CD4-positive, alpha-beta T cell (primary cell): Measurements from ENCODE around the gene SLC11A1. TPM values are rescaled to one million over a fixed set of nuclear protein-coding genes. Genes with fewer than 3 reads are reported as not detected.

ENCODE experiments used
- ATAC-seq: fragments of 200-7000 bp; cut with Tn5 transposase; one replicate; pipeline ENCODE4 v1.10.0; 2022; ENCODE audit warnings: mild to moderate bottlenecking; ENCODE audit not compliant: poor library complexity
- CTCF ChIA-PET: fragments of 350-600 bp; sonication (Branson Sonifier 250); formaldehyde crosslinking; loops from one replicate; lab custom pipeline; 2021; ENCODE audit warnings: antibody characterized with exemption, inconsistent platforms; lab: Charles Lee
- POLR2A ChIA-PET: fragments of 350-600 bp; sonication (Branson Sonifier 250); formaldehyde crosslinking; loops from one replicate; lab custom pipeline; 2021; ENCODE audit warnings: antibody characterized with exemption, inconsistent platforms; lab: Charles Lee
- DNase-seq, 14 experiments: peaks; one replicate each; pipeline ENCODE4 v3.0.0-alpha.2; 2013 to 2020; ENCODE audit warnings: mixed read lengths in 2 of 14
- H3K27ac ChIP-seq, 2 donors: one replicate each; pipeline versions ENCODE4 v1.5.1 to v1.7.0; 2013; ENCODE audit warnings: low read length in 2 of 2, low read depth in 1 of 2, mild to moderate bottlenecking in 1 of 2
- H3K27me3 ChIP-seq, 2 experiments: 1 replicate in 1 of 2; 2 replicates in 1 of 2; pipeline versions ENCODE4 v1.6.1 to v1.7.0; 2013; ENCODE audit warnings: low read length in 2 of 2, control low read depth in 1 of 2, mild to moderate bottlenecking in 1 of 2, moderate library complexity in 1 of 2; ENCODE audit not compliant: insufficient read depth in 2 of 2, control insufficient read depth in 1 of 2
- H3K36me3 ChIP-seq: one replicate; pipeline ENCODE4 v1.6.1; 2013; ENCODE audit warnings: low read length, control low read depth; ENCODE audit not compliant: insufficient read depth
- H3K4me1 ChIP-seq: one replicate; pipeline ENCODE4 v1.6.1; 2013; ENCODE audit warnings: low read length, control low read depth; ENCODE audit not compliant: insufficient read depth
- H3K4me3 ChIP-seq: one replicate; pipeline ENCODE4 v1.5.1; 2013; ENCODE audit warnings: mild to moderate bottlenecking, low read length, moderate library complexity
- H3K9me3 ChIP-seq, 2 experiments: 1 replicate in 1 of 2; 2 replicates in 1 of 2; pipeline versions ENCODE4 v1.6.1 to v1.7.0; 2013; ENCODE audit warnings: low read length in 2 of 2, mild to moderate bottlenecking in 2 of 2, control low read depth in 1 of 2, moderate library complexity in 1 of 2; ENCODE audit not compliant: control insufficient read depth in 1 of 2, insufficient read depth in 1 of 2
- H3K27ac Mint-ChIP-seq: one replicate; pipeline ENCODE4 v1.8.0; 2020; ENCODE audit warnings: mixed read lengths
- H3K27me3 Mint-ChIP-seq: one replicate; pipeline ENCODE4 v1.8.0; 2021; ENCODE audit warnings: mixed read lengths
- H3K36me3 Mint-ChIP-seq: one replicate; pipeline ENCODE4 v1.8.0; 2021; ENCODE audit warnings: low read depth, mixed read lengths
- H3K4me1 Mint-ChIP-seq: one replicate; pipeline ENCODE4 v1.8.0; 2021; ENCODE audit warnings: low read depth, mixed read lengths
- H3K4me3 Mint-ChIP-seq: one replicate; pipeline ENCODE4 v1.8.0; 2020; ENCODE audit warnings: mild to moderate bottlenecking, mixed read lengths
- H3K9me3 Mint-ChIP-seq: one replicate; pipeline ENCODE4 v1.8.0; 2020; ENCODE audit warnings: mixed read lengths
- intact Hi-C, 2 experiments: fragments of 100-400 bp; cut with DNase I in 1 of 2; cut with micrococcal nuclease in 1 of 2; formaldehyde crosslinking; loops; one replicate each; pipeline versions ENCODE4 v1.15.1 to v1.9.0; 2023 to 2025; cut with DNase I, micrococcal nuclease
- total RNA-seq, 174 experiments: library from RNA in 2 of 174; stranded (reverse) in 2 of 174; gene quantifications; one replicate each; pipeline ENCODE4 v1.2.3 and lab custom pipeline; 2021 to 2026
- TF ChIP-seq, protein P1 (sequence below): fragments of 200-600 bp; IDR thresholded peaks from one replicate; pipeline ENCODE4 v1.8.0; 2022; ENCODE audit warnings: antibody characterized with exemption, mild to moderate bottlenecking

SLC11A1 gene
- total RNA-seq, 2 experiments from 2014 or later, result 4.9 to 6.3 TPM

DNA sequence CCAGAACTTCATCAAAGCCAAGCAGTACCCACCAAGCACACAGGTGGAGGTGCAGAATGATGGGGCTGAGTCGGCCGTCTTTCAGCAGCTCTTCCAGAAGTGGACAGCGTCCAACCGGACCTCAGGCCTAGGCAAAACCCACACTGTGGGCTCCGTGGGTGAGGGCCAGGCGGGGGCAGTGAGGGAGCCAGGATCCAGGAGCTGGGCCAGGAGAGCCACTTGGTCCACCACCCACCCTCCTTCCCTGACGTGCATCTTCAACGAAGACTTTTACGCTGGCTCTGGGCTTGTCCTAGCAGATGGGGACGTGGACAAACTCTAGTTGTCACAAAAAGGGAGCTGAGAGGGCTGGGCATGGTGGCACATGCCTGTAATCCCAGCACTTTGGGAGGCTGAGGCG is 48.6 kb downstream of the SLC11A1 start:
- DNase-seq (peak in 1 of 14 experiments; percentile 7), ATAC-seq (no peak)
- POLR2A ChIA-PET, result interaction anchor here (0.6 kb wide), 1 partner anchor 22 kb away, joined by 3 read pairs; no protein-coding TSS in a partner anchor
- no peak overlapping the region for H3K27ac ChIP-seq
- H3K4me3 ChIP-seq, result no peak overlapping the region
- H3K27me3 ChIP-seq, result peaks cover 0 to 3% of the 10 kb centered on the region in 2 experiments
- Mint-ChIP-seq H3K9me3 (no peaks in the 10 kb centered on the region), H3K4me3 (no peak overlapping the region), H3K27ac (no peak overlapping the region), H3K4me1 (no peaks in the 10 kb centered on the region), H3K36me3 (no peaks in the 10 kb centered on the region), H3K27me3 (no peaks in the 10 kb centered on the region)
- H3K9me3 ChIP-seq, result no peaks in the 10 kb centered on the region
- TF ChIP-seq, protein P1, sequence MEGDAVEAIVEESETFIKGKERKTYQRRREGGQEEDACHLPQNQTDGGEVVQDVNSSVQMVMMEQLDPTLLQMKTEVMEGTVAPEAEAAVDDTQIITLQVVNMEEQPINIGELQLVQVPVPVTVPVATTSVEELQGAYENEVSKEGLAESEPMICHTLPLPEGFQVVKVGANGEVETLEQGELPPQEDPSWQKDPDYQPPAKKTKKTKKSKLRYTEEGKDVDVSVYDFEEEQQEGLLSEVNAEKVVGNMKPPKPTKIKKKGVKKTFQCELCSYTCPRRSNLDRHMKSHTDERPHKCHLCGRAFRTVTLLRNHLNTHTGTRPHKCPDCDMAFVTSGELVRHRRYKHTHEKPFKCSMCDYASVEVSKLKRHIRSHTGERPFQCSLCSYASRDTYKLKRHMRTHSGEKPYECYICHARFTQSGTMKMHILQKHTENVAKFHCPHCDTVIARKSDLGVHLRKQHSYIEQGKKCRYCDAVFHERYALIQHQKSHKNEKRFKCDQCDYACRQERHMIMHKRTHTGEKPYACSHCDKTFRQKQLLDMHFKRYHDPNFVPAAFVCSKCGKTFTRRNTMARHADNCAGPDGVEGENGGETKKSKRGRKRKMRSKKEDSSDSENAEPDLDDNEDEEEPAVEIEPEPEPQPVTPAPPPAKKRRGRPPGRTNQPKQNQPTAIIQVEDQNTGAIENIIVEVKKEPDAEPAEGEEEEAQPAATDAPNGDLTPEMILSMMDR, result no peak
- H3K36me3 ChIP-seq, result no peaks in the 10 kb centered on the region
- intact Hi-C loops, result no loop called here
- CTCF ChIA-PET, result no interaction called here
- no peaks in the 10 kb centered on the region for H3K4me1 ChIP-seq

DNA sequence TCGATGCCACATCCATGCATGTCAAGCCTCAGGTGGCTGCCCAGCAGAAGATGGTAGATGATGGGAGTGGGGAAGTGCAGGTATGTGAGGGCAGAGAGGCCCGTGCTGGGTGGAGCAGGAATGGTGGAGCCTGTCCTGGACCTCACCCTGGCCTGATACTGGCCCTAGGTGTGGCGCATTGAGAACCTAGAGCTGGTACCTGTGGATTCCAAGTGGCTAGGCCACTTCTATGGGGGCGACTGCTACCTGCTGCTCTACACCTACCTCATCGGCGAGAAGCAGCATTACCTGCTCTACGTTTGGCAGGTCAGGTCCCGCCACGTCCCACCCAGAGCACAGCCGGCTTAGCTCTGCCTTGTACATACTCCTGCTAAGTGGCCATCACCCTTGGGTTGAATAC is 49.8 kb downstream of the SLC11A1 start:
- Histone ChIP-seq H3K9me3 (no peaks in the 10 kb centered on the region), H3K27ac (no peak overlapping the region), H3K27me3 (peaks cover 0 to 3% of the 10 kb centered on the region in 2 experiments), H3K4me1 (no peaks in the 10 kb centered on the region), H3K4me3 (no peak overlapping the region), H3K36me3 (no peaks in the 10 kb centered on the region)
- ChIA-PET POLR2A (no interaction called here), CTCF (no interaction called here)
- ATAC-seq, result no peak
- TF ChIP-seq, protein P1, result no peak
- Mint-ChIP-seq H3K4me3 (no peak overlapping the region), H3K4me1 (no peaks in the 10 kb centered on the region), H3K27me3 (no peaks in the 10 kb centered on the region), H3K36me3 (no peaks in the 10 kb centered on the region), H3K9me3 (no peaks in the 10 kb centered on the region), H3K27ac (no peak overlapping the region)
- peak in 1 of 14 experiments; percentile 25 for DNase-seq
- intact Hi-C loops, result no loop called here

DNA sequence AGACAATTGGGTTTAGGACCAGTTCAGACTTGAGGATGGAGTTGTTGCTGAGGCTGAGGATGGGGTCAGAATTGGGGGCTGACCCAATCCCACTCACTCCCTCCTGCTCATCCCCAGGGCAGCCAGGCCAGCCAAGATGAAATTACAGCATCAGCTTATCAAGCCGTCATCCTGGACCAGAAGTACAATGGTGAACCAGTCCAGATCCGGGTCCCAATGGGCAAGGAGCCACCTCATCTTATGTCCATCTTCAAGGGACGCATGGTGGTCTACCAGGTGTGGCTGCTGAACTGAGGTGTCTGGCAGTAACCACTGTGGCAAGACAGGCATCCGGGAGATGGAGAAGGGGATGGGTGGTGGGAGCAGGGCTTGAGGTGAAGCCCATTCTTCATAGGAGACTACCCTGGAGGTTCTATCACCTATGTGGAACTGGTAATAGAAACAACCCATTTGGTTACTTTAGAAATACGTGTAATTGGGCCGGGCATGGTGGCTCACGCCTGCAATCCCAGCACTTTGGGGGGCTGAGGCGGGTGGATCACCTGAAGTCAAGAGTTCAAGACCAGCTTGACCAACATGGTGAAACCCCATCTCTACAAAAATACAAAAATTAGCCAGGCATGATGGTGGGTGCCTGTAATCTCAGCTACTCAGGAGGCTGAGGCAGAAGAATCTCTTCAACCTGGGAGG is 50.7 kb downstream of the SLC11A1 start:
- POLR2A ChIA-PET, result no interaction called here
- H3K36me3 ChIP-seq, result no peaks in the 10 kb centered on the region
- no peaks in the 10 kb centered on the region for H3K4me1 Mint-ChIP-seq
- no peak overlapping the region for H3K4me3 Mint-ChIP-seq
- H3K9me3 ChIP-seq, result no peaks in the 10 kb centered on the region
- no peak overlapping the region for H3K27ac Mint-ChIP-seq
- H3K4me3 ChIP-seq, result no peak overlapping the region
- TF ChIP-seq, protein P1, result no peak
- peaks cover 0 to 3% of the 10 kb centered on the region in 2 experiments for H3K27me3 ChIP-seq
- ATAC-seq (no peak), DNase-seq (no peak)
- intact Hi-C loops, result no loop called here
- no peaks in the 10 kb centered on the region for H3K4me1 ChIP-seq
- CTCF ChIA-PET, result no interaction called here
- H3K27me3 Mint-ChIP-seq, result no peaks in the 10 kb centered on the region
- no peaks in the 10 kb centered on the region for H3K36me3 Mint-ChIP-seq
- no peaks in the 10 kb centered on the region for H3K9me3 Mint-ChIP-seq
- no peak overlapping the region for H3K27ac ChIP-seq
